Nephron progenitor cell (in vitro differentiated cells): Measurements from ENCODE around the gene PDPK1.

ENCODE experiments used
- DNase-seq: peaks from one replicate; pipeline ENCODE4 v3.0.0; 2021
- H3K27ac Mint-ChIP-seq: 2 replicates; pipeline ENCODE4 v1.8.0; 2021; ENCODE audit warnings: mild to moderate bottlenecking, moderate library complexity, mixed read lengths
- H3K27me3 Mint-ChIP-seq: 2 replicates; pipeline ENCODE4 v1.8.0; 2021; ENCODE audit warnings: mild to moderate bottlenecking, low read depth, mixed read lengths; ENCODE audit not compliant: poor library complexity
- H3K36me3 Mint-ChIP-seq: 2 replicates; pipeline ENCODE4 v1.8.0; 2021; ENCODE audit warnings: low read depth, mixed read lengths
- H3K4me1 Mint-ChIP-seq: 2 replicates; pipeline ENCODE4 v1.8.0; 2021; ENCODE audit warnings: mixed read lengths
- H3K4me3 Mint-ChIP-seq: 2 replicates; pipeline ENCODE4 v1.8.0; 2021; ENCODE audit warnings: mild to moderate bottlenecking, moderate library complexity, mixed read lengths
- H3K9me3 Mint-ChIP-seq: 2 replicates; pipeline ENCODE4 v1.8.0; 2021; ENCODE audit warnings: mild to moderate bottlenecking, moderate library complexity, mixed read lengths
- TF ChIP-seq, protein P1 (sequence below): fragments of 200-600 bp; sonication (generic); IDR thresholded peaks from 2 replicates; pipeline ENCODE4 v1.5.0; 2021; ENCODE audit warnings: antibody characterized with exemption

Gene PDPK1

GRCh38 chr16:2520097-2520783 lies 17.6 kb upstream of the PDPK1 start, which contains the start of gene AMDHD2:
Gene AMDHD2, plus strand, starts transcription at chr16:2520371. Its CDS starts 88 bp downstream, at chr16:2520459.
- peaks cover 25% of the 10 kb centered on the region for H3K36me3 Mint-ChIP-seq
- peaks cover 40% of the 10 kb centered on the region for H3K4me1 Mint-ChIP-seq
- peak within 1 kb of the TSS; percentile 99 for H3K27ac Mint-ChIP-seq
- peak within 1 kb of the TSS; percentile 85 for H3K4me3 Mint-ChIP-seq
- DNase-seq: peak; percentile 93
- peaks cover 6% of the 10 kb centered on the region for H3K27me3 Mint-ChIP-seq
- H3K9me3 Mint-ChIP-seq: no peaks in the 10 kb centered on the region
- TF ChIP-seq, protein P1, sequence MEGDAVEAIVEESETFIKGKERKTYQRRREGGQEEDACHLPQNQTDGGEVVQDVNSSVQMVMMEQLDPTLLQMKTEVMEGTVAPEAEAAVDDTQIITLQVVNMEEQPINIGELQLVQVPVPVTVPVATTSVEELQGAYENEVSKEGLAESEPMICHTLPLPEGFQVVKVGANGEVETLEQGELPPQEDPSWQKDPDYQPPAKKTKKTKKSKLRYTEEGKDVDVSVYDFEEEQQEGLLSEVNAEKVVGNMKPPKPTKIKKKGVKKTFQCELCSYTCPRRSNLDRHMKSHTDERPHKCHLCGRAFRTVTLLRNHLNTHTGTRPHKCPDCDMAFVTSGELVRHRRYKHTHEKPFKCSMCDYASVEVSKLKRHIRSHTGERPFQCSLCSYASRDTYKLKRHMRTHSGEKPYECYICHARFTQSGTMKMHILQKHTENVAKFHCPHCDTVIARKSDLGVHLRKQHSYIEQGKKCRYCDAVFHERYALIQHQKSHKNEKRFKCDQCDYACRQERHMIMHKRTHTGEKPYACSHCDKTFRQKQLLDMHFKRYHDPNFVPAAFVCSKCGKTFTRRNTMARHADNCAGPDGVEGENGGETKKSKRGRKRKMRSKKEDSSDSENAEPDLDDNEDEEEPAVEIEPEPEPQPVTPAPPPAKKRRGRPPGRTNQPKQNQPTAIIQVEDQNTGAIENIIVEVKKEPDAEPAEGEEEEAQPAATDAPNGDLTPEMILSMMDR: no peak

GRCh38 chr16:2520784-2521531 lies 16.9 kb upstream of the PDPK1 start:
- Mint-ChIP-seq H3K36me3 (peaks cover 25% of the 10 kb centered on the region), H3K27me3 (peaks cover 7% of the 10 kb centered on the region), H3K4me3 (peak overlapping the region; percentile 83), H3K27ac (no peak overlapping the region), H3K9me3 (no peaks in the 10 kb centered on the region), H3K4me1 (peaks cover 33% of the 10 kb centered on the region)
- peak; percentile 42 for DNase-seq
- TF ChIP-seq, protein P1: no peak

- TF ChIP-seq, protein P1: no peak
- H3K4me3 Mint-ChIP-seq: no peak overlapping the region
- DNase-seq: no peak
- peaks cover 19% of the 10 kb centered on the region for H3K36me3 Mint-ChIP-seq
- H3K4me1 Mint-ChIP-seq: peaks cover 15% of the 10 kb centered on the region
- H3K9me3 Mint-ChIP-seq: no peaks in the 10 kb centered on the region
- no peak overlapping the region for H3K27ac Mint-ChIP-seq
- H3K27me3 Mint-ChIP-seq: peaks cover 7% of the 10 kb centered on the region
Measured at GRCh38 chr16:2523801-2524231, 14.0 kb upstream of the PDPK1 start.

- H3K27me3 Mint-ChIP-seq: peaks cover 7% of the 10 kb centered on the region
- peaks cover 18% of the 10 kb centered on the region for H3K36me3 Mint-ChIP-seq
- no peak overlapping the region for H3K27ac Mint-ChIP-seq
- no peaks in the 10 kb centered on the region for H3K9me3 Mint-ChIP-seq
- H3K4me3 Mint-ChIP-seq: no peak overlapping the region
- H3K4me1 Mint-ChIP-seq: peaks cover 14% of the 10 kb centered on the region
- no peak for DNase-seq
- TF ChIP-seq, protein P1: no peak
Measured at GRCh38 chr16:2524339-2524938, 13.4 kb upstream of the PDPK1 start.

DNA sequence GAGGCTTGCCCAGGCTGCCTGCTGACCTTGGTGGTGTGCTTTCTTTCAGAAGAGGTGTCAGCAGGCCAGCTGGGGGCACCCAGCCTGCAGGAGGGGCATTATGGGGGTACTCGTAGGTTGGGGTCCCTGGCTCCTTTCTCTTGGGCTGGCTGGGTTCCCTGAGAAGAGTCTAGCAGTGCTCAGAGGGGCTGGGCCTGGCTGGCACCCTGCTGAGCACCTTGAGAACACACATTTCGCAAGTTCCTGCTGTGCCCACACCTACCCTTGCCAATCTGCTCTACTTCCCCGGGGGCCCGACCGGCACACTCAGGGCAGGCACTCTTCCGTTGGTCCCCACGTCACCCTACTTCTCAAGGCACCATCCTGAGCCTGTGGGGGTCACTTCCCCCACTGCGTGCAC lies 11.7 kb upstream of the PDPK1 start:
- Mint-ChIP-seq H3K9me3 (no peaks in the 10 kb centered on the region), H3K4me3 (no peak overlapping the region), H3K27ac (no peak overlapping the region)

More for the DNA sequence above, 11.7 kb upstream of the PDPK1 start:
- Mint-ChIP-seq H3K27me3 (peaks cover 7% of the 10 kb centered on the region), H3K4me1 (peaks cover 5% of the 10 kb centered on the region), H3K36me3 (peaks cover 14% of the 10 kb centered on the region)
- TF ChIP-seq, protein P1: no peak
- no peak for DNase-seq
